ENCODE results near the gene WNK2.

DNA sequence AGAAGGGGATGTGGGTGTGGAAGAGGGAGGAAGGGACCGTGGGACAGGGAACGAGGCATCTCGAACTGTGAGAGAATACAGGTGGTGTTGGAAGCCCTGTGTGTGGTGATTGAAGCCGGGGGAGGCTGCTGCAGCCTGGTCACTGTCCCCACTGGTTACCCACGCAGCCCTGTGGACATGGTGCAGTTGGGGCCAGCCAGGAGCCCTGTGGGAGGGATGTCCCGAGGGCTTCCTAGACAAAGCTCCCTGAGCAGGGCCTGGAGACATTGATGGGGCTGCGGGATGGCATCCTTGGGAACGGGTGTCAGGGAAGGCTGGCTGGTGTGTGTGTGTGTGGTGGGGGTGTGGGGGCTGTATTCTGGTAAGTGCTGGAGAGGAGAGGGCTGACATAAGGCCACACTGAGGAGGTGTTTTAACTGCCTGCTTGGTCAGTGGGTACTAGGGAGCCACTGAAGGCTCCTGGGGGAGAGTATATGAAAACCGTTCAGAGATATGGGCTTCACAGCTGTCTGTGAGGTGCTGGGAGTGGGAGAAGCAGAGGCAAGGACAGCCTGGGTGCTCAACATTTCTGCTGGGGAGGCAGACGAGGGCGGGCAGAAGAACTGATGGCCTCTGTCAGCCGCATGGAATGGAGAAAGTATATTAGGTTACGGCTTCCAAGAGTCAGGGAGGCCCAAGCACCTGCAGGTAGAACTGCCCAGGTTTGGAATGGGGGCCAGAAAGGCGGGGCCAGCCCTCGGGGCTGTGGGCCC is 20.0 kb downstream of the WNK2 start:
- TF ChIP-seq POLR2AphosphoS5 (IDR thresholded peaks at IDR 0.05; ENCODE audit: low read depth), result no peak
- TF ChIP-seq, protein P1, sequence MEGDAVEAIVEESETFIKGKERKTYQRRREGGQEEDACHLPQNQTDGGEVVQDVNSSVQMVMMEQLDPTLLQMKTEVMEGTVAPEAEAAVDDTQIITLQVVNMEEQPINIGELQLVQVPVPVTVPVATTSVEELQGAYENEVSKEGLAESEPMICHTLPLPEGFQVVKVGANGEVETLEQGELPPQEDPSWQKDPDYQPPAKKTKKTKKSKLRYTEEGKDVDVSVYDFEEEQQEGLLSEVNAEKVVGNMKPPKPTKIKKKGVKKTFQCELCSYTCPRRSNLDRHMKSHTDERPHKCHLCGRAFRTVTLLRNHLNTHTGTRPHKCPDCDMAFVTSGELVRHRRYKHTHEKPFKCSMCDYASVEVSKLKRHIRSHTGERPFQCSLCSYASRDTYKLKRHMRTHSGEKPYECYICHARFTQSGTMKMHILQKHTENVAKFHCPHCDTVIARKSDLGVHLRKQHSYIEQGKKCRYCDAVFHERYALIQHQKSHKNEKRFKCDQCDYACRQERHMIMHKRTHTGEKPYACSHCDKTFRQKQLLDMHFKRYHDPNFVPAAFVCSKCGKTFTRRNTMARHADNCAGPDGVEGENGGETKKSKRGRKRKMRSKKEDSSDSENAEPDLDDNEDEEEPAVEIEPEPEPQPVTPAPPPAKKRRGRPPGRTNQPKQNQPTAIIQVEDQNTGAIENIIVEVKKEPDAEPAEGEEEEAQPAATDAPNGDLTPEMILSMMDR (IDR thresholded peaks at IDR 0.05; ENCODE audit: insufficient read depth, low read length), result no peak
- no peak for TF ChIP-seq GABPA (IDR thresholded peaks at IDR 0.05; ENCODE audit: low read depth)
- TF ChIP-seq, protein P2, sequence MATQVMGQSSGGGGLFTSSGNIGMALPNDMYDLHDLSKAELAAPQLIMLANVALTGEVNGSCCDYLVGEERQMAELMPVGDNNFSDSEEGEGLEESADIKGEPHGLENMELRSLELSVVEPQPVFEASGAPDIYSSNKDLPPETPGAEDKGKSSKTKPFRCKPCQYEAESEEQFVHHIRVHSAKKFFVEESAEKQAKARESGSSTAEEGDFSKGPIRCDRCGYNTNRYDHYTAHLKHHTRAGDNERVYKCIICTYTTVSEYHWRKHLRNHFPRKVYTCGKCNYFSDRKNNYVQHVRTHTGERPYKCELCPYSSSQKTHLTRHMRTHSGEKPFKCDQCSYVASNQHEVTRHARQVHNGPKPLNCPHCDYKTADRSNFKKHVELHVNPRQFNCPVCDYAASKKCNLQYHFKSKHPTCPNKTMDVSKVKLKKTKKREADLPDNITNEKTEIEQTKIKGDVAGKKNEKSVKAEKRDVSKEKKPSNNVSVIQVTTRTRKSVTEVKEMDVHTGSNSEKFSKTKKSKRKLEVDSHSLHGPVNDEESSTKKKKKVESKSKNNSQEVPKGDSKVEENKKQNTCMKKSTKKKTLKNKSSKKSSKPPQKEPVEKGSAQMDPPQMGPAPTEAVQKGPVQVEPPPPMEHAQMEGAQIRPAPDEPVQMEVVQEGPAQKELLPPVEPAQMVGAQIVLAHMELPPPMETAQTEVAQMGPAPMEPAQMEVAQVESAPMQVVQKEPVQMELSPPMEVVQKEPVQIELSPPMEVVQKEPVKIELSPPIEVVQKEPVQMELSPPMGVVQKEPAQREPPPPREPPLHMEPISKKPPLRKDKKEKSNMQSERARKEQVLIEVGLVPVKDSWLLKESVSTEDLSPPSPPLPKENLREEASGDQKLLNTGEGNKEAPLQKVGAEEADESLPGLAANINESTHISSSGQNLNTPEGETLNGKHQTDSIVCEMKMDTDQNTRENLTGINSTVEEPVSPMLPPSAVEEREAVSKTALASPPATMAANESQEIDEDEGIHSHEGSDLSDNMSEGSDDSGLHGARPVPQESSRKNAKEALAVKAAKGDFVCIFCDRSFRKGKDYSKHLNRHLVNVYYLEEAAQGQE (IDR thresholded peaks at IDR 0.05; ENCODE audit: insufficient replicate concordance, low read depth), result no peak
- no peak for TF ChIP-seq SPI1 (IDR thresholded peaks at IDR 0.05; ENCODE audit: borderline replicate concordance, low read depth)

All from HL-60 (cell line).